ENCODE results near the gene FOXL1.

GRCh38 chr16:86594721-86595120, 16.4 kb downstream of the FOXL1 start:
- no peak for TF ChIP-seq REST (IDR thresholded peaks at IDR 0.05)
- no peak for TF ChIP-seq EP300 (IDR thresholded peaks at IDR 0.05)
- TF ChIP-seq ESRRA (IDR thresholded peaks at IDR 0.05; ENCODE audit: borderline replicate concordance, low read length): no peak
- no peak for TF ChIP-seq ZFP36 (IDR thresholded peaks at IDR 0.05; ENCODE audit: borderline replicate concordance, partially characterized antibody)
- no peak for TF ChIP-seq JUNB (IDR thresholded peaks at IDR 0.05)
- TF ChIP-seq CTCF (IDR thresholded peaks at IDR 0.05): no peak
- TF ChIP-seq ZSCAN20 (CRISPR knock-in tag; IDR thresholded peaks at IDR 0.05): no peak
- no peak for TF ChIP-seq PHF8 (IDR thresholded peaks at IDR 0.05; ENCODE audit: borderline replicate concordance, low read depth)
- TF ChIP-seq USF2 (IDR thresholded peaks at IDR 0.05): no peak
- no peak for TF ChIP-seq CEBPB (IDR thresholded peaks at IDR 0.05)
- TF ChIP-seq RCOR1 (IDR thresholded peaks at IDR 0.05; ENCODE audit: low read depth, low read length): no peak
